CD4-positive, alpha-beta T cell treated with Interleukin-2 at 100 ng/mL for 4 hours (primary cell): Measurements from ENCODE around the gene NUDT7.

ENCODE experiments used
- DNase-seq: peaks from one replicate; pipeline ENCODE4 v3.0.0-alpha.2; 2020; ENCODE audit warnings: low spot score

NUDT7 gene

GRCh38 chr16:77724174-77724573, 1.9 kb downstream of the NUDT7 start:
- no peak for DNase-seq

GRCh38 chr16:77729951-77730350, 7.6 kb downstream of the NUDT7 start:
- DNase-seq = no peak

GRCh38 chr16:77732241-77732946, 10.1 kb downstream of the NUDT7 start:
- DNase-seq = no peak

- no peak for DNase-seq
Observed at GRCh38 chr16:77736879-77737278, 14.6 kb downstream of the NUDT7 start.

GRCh38 chr16:77738706-77739558, 16.6 kb downstream of the NUDT7 start:
- DNase-seq = no peak

- DNase-seq = no peak
Observed at GRCh38 chr16:77739559-77739892, 17.2 kb downstream of the NUDT7 start.

GRCh38 chr16:77744141-77744540, 21.8 kb downstream of the NUDT7 start:
- DNase-seq = no peak

GRCh38 chr16:77745972-77746371, 23.7 kb downstream of the NUDT7 start:
- no peak for DNase-seq

GRCh38 chr16:77748421-77749005, 26.2 kb downstream of the NUDT7 start:
- DNase-seq = no peak

GRCh38 chr16:77749415-77749814, 27.1 kb downstream of the NUDT7 start:
- no peak for DNase-seq

- no peak for DNase-seq
Observed at GRCh38 chr16:77758046-77758445, 35.7 kb downstream of the NUDT7 start.

- DNase-seq = no peak
Observed at GRCh38 chr16:77758508-77758907, 36.2 kb downstream of the NUDT7 start.

- no peak for DNase-seq
Observed at GRCh38 chr16:77759201-77759600, 36.9 kb downstream of the NUDT7 start.

GRCh38 chr16:77759821-77760220, 37.5 kb downstream of the NUDT7 start:
- no peak for DNase-seq

- no peak for DNase-seq
Observed at GRCh38 chr16:77760800-77761199, 38.5 kb downstream of the NUDT7 start.

- DNase-seq = no peak
Observed at GRCh38 chr16:77761204-77761603, 38.9 kb downstream of the NUDT7 start.

- no peak for DNase-seq
Observed at GRCh38 chr16:77762262-77762661, 39.9 kb downstream of the NUDT7 start.

GRCh38 chr16:77763994-77764393, 41.7 kb downstream of the NUDT7 start:
- DNase-seq = no peak

GRCh38 chr16:77767211-77767610, 44.9 kb downstream of the NUDT7 start:
- DNase-seq = no peak

- no peak for DNase-seq
Observed at GRCh38 chr16:77767826-77768225, 45.5 kb downstream of the NUDT7 start.

GRCh38 chr16:77775911-77776909, 53.9 kb downstream of the NUDT7 start:
- no peak for DNase-seq

- no peak for DNase-seq
Observed at GRCh38 chr16:77777745-77778144, 55.4 kb downstream of the NUDT7 start.
